IMR-90 (cell line): ENCODE data around the gene ARAP1.

Experiments used
- CEBPB ChIP-seq: IDR thresholded peaks from 2 replicates; pipeline ENCODE4 v1.6.1; 2012; ENCODE audit warnings: low read depth, low read length, improper control_type of control experiment
- CHD1 ChIP-seq: IDR thresholded peaks from 2 replicates; pipeline ENCODE4 v1.6.1; 2012; ENCODE audit warnings: low read depth, low read length, improper control_type of control experiment
- ELK1 ChIP-seq: fragments of 150-350 bp; IDR thresholded peaks from 2 replicates; pipeline ENCODE4 v1.6.1; 2016; ENCODE audit warnings: low read depth, mild to moderate bottlenecking, low read length, moderate library complexity, borderline replicate concordance
- FOS ChIP-seq: fragments of 150-350 bp; IDR thresholded peaks from 2 replicates; pipeline ENCODE4 v1.6.1; 2016; ENCODE audit warnings: low read depth, low read length
- MAFK ChIP-seq: IDR thresholded peaks from 2 replicates; pipeline ENCODE4 v1.6.1; 2012; ENCODE audit warnings: low read depth, low read length, improper control_type of control experiment
- MAZ ChIP-seq: IDR thresholded peaks from 2 replicates; pipeline ENCODE4 v1.6.1; 2012; ENCODE audit warnings: low read depth, mild to moderate bottlenecking, low read length, improper control_type of control experiment, moderate library complexity, borderline replicate concordance
- MXI1 ChIP-seq: IDR thresholded peaks from 2 replicates; pipeline ENCODE4 v1.6.1; 2012; ENCODE audit warnings: low read depth, mild to moderate bottlenecking, low read length, moderate library complexity, borderline replicate concordance
- POLR2A ChIP-seq: IDR thresholded peaks from 2 replicates; pipeline ENCODE4 v1.6.1; 2012; ENCODE audit warnings: mild to moderate bottlenecking, low read depth, low read length
- RAD21 ChIP-seq: IDR thresholded peaks from 2 replicates; pipeline ENCODE4 v1.6.1; 2012; ENCODE audit warnings: low read length, improper control_type of control experiment
- RFX5 ChIP-seq: IDR thresholded peaks from 2 replicates; pipeline ENCODE4 v1.8.0; 2012; ENCODE audit warnings: low read depth, mild to moderate bottlenecking, low read length, moderate library complexity
- USF2 ChIP-seq: fragments of 150-350 bp; IDR thresholded peaks from 2 replicates; pipeline ENCODE4 v1.6.1; 2017; ENCODE audit warnings: mild to moderate bottlenecking, antibody characterized with exemption, low read length, low read depth
- TF ChIP-seq, protein P1 (sequence below): conservative IDR thresholded peaks from 2 replicates; pipeline ENCODE4 v1.5.1; 2012; ENCODE audit warnings: mild to moderate bottlenecking, low read depth, low read length, improper control_type of control experiment

- TF ChIP-seq, protein P1, sequence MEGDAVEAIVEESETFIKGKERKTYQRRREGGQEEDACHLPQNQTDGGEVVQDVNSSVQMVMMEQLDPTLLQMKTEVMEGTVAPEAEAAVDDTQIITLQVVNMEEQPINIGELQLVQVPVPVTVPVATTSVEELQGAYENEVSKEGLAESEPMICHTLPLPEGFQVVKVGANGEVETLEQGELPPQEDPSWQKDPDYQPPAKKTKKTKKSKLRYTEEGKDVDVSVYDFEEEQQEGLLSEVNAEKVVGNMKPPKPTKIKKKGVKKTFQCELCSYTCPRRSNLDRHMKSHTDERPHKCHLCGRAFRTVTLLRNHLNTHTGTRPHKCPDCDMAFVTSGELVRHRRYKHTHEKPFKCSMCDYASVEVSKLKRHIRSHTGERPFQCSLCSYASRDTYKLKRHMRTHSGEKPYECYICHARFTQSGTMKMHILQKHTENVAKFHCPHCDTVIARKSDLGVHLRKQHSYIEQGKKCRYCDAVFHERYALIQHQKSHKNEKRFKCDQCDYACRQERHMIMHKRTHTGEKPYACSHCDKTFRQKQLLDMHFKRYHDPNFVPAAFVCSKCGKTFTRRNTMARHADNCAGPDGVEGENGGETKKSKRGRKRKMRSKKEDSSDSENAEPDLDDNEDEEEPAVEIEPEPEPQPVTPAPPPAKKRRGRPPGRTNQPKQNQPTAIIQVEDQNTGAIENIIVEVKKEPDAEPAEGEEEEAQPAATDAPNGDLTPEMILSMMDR, result no peak
- TF ChIP-seq RAD21 (no peak), ELK1 (no peak), CEBPB (no peak), CHD1 (no peak), MXI1 (no peak), POLR2A (no peak), MAZ (no peak), USF2 (no peak), RFX5 (no peak), FOS (no peak), MAFK (no peak)
Observed at GRCh38 chr11:72719551-72719950, 32.7 kb downstream of the ARAP1 start.
